OCI-LY7 (cell line): ENCODE data around the gene MAP3K8.
"Not testable (repeated sequence)": the region's sequence is repeated elsewhere in the genome, so short reads cannot be mapped to it uniquely, and the experiment has no call there.

Experiments used
- CTCF ChIP-seq: fragments of 200-600 bp; sonication (generic); conservative IDR thresholded peaks from 2 replicates; pipeline ENCODE4 v1.5.1; 2014; ENCODE audit warnings: mild to moderate bottlenecking, antibody characterized with exemption, low read length, moderate library complexity, mixed read lengths
- EZH2phosphoT487 ChIP-seq: fragments of 200-600 bp; sonication (generic); IDR thresholded peaks from 2 replicates; pipeline ENCODE4 v1.6.1; 2018; ENCODE audit warnings: low read depth, borderline replicate concordance, mild to moderate bottlenecking, mixed run types, antibody characterized with exemption, low read length, moderate library complexity, mixed read lengths

- not testable (repeated sequence) for TF ChIP-seq CTCF, EZH2phosphoT487
These were observed 1.6 kb downstream of the MAP3K8 start for GRCh38 chr10:30435499-30436167.
